HFF-Myc (cell line): ENCODE measurements around the gene SEPTIN12.

Source experiments
- DNase-seq: peaks from one replicate; pipeline ENCODE4 v3.0.0-alpha.2; 2011; ENCODE audit warnings: low read depth; ENCODE audit errors: extremely low read depth
- H3K4me3 ChIP-seq: replicated peaks from 2 replicates; pipeline ENCODE4 v1.5.1; 2011; ENCODE audit warnings: low read depth, mild to moderate bottlenecking, control low read depth, low read length
- TF ChIP-seq, protein P1 (sequence below): IDR thresholded peaks from 2 replicates; pipeline ENCODE4 v1.5.1; 2012; ENCODE audit warnings: mild to moderate bottlenecking, low read depth, low read length, control low read depth; ENCODE audit errors: missing control alignments

SEPTIN12 gene, protein sequence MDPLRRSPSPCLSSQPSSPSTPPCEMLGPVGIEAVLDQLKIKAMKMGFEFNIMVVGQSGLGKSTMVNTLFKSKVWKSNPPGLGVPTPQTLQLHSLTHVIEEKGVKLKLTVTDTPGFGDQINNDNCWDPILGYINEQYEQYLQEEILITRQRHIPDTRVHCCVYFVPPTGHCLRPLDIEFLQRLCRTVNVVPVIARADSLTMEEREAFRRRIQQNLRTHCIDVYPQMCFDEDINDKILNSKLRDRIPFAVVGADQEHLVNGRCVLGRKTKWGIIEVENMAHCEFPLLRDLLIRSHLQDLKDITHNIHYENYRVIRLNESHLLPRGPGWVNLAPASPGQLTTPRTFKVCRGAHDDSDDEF

DNA sequence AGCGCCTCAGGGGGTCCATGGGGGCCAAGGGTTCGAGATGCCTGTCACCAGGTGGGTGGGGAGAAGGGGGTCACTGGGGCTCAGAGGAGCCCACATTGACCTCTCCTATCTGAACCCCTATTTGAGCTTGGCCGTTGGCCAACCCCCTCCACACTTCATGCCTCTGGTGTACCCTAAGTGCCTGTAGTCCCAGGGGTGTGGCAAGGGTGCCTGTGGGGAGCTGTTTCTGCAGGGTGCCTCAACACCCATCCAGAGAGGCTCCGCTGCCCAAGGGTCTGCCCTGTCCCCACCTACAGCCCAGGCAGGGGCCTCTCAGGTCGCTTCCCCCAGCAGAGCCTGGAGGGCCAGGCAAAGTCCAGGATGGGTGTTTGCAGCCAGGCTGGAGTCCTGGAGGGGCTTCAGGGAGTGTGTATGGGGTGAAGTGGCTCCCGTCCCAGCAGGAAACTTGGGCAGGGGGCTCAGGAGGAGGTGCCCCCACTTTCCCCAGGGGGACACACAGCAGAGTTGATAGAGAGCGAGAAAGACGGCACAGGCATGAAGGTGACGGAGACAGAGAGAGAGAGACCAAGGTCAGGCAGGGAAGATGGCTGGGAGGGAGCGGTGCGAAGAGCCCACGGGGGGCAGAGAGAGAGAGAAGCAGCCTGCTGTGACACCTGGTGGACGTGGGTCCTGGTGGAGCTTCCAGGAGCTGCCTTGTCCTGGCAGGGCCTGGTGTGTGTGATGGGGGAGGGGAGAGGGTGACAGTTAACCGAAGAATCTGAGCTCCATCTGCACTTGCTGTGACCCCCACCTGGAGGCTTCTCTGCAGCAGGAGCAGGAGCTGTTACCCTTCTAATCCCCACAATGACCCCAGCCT is at the start of gene SEPTIN12:
Gene SEPTIN12 (minus strand): TSS at position 719 of the 856 bp plus-strand sequence. CDS start 700 bp downstream, at position 19.
- DNase-seq = no peak
- H3K4me3 ChIP-seq = no peak within 1 kb of the TSS
- TF ChIP-seq, protein P1, sequence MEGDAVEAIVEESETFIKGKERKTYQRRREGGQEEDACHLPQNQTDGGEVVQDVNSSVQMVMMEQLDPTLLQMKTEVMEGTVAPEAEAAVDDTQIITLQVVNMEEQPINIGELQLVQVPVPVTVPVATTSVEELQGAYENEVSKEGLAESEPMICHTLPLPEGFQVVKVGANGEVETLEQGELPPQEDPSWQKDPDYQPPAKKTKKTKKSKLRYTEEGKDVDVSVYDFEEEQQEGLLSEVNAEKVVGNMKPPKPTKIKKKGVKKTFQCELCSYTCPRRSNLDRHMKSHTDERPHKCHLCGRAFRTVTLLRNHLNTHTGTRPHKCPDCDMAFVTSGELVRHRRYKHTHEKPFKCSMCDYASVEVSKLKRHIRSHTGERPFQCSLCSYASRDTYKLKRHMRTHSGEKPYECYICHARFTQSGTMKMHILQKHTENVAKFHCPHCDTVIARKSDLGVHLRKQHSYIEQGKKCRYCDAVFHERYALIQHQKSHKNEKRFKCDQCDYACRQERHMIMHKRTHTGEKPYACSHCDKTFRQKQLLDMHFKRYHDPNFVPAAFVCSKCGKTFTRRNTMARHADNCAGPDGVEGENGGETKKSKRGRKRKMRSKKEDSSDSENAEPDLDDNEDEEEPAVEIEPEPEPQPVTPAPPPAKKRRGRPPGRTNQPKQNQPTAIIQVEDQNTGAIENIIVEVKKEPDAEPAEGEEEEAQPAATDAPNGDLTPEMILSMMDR = no peak

DNA sequence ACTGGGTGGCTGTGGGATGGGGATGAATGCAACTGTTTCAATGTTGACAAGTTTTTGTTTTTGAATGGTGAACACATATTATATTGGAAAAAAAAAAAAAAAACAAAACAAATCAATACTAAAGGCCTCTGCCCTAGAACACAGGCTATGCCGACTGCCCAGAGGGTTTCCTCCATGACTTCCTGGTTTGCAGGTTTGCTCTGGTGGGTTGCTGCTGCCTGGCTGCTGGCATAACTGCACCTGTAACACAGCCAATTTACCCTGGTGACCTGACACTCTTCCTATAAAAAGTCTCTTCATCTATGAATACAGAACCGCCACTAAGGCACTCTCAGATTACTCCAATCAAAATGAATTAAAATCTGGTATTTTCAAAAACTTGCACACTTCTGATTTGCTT is 48.6 kb upstream of the SEPTIN12 start:
- no peak for DNase-seq
- no peak overlapping the region for H3K4me3 ChIP-seq
- TF ChIP-seq, protein P1 = no peak

DNA sequence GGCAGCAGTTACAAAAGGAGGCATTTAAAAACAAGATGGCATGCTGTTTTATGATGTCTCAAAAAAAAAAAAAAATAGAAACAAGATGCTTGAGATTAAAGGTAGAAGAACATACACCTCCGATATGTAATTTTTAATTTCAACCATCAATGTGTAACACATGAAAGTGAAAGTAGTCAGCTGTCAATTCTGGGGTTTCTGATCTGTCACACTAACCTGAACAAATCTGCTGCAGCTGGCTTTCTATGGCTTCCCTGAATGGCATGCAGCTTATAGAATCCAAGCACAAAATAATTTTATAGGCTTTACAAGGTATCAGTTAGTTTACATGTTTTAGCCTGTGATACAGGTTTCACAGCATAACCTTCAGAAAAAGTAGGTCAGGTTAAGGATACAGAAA is 45.4 kb upstream of the SEPTIN12 start:
- H3K4me3 ChIP-seq = no peak overlapping the region
- no peak for DNase-seq

DNA sequence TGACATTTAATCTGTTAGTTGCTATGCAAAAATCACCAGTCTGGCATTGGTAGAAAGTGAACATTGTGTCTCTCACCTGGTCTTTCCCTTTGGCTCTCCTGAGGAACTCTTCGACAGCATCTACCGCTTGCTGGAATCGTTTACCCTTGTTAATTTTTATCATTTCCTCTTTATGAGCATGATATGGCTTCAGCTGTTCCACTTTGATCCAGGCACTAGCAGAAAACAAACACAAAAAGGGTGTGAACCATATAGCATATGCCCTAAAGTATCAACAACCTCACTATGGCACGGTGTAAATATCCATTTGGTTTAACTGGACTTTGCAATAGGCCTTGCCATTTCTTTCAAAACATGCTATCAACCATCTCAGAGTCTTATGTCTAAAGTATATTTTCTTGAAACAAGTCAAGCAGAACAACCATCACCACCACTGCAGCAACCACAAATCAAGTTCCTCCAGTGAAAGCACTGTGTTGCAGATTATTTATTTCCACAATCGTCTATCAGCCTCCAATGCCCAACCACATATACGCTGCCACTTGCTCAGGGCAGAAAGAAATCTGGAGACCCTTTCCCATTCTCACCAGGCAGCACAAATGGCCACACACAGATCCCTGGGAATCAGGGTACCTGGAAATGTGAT is 44.7 kb upstream of the SEPTIN12 start:
- no peak for DNase-seq
- TF ChIP-seq, protein P1 = no peak
- no peak overlapping the region for H3K4me3 ChIP-seq

More for the DNA sequence above, 45.4 kb upstream of the SEPTIN12 start:
- TF ChIP-seq, protein P1 = no peak

DNA sequence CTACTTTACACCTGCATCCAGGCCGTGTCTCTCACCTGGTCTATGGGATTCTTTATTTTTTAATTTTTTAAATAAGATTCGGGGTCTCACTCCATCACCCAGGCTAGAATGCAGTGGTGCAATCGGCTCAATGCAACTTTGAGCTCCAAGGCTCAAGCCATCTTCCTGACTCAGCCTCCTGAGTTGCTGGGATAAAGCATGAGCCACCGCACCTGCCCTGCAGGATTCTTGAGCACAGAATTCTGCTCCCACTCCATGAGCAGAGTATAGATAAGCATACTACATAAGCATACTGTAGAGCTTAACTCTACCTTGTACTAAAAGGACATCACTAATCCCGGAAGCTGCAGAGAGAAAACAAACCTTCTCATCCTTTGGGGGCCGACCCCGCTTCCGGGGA is 43.5 kb upstream of the SEPTIN12 start:
- TF ChIP-seq, protein P1 = no peak
- H3K4me3 ChIP-seq = no peak overlapping the region
- no peak for DNase-seq

DNA sequence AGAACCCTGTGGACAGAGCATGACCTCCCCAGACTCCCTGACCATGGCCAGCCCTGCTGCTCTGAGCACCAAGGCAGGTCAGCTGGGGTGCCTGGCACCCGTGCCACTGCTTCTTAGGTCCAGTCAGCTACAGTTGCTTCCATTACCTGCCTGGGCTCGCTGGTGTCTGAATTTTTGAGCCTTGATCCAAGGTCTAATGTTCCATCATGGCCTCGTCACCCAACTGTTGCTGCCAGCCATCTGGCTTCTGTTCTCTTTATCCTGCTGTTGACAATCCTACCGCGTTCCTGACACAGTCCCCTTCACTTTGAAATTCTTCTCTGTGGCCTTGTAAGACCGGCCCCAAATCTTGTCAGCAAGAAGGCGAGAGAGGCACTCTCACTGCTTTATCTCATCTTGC is 42.3 kb upstream of the SEPTIN12 start:
- H3K4me3 ChIP-seq = no peak overlapping the region
- TF ChIP-seq, protein P1 = no peak
- no peak for DNase-seq
